ENCODE data around the gene CDH23. TPM values are rescaled to one million over a fixed set of nuclear protein-coding genes. Genes with fewer than 3 reads are reported as not detected.

CDH23 gene
- total RNA-seq, 1 donor from 2014 or later = 10.3 TPM

DNA sequence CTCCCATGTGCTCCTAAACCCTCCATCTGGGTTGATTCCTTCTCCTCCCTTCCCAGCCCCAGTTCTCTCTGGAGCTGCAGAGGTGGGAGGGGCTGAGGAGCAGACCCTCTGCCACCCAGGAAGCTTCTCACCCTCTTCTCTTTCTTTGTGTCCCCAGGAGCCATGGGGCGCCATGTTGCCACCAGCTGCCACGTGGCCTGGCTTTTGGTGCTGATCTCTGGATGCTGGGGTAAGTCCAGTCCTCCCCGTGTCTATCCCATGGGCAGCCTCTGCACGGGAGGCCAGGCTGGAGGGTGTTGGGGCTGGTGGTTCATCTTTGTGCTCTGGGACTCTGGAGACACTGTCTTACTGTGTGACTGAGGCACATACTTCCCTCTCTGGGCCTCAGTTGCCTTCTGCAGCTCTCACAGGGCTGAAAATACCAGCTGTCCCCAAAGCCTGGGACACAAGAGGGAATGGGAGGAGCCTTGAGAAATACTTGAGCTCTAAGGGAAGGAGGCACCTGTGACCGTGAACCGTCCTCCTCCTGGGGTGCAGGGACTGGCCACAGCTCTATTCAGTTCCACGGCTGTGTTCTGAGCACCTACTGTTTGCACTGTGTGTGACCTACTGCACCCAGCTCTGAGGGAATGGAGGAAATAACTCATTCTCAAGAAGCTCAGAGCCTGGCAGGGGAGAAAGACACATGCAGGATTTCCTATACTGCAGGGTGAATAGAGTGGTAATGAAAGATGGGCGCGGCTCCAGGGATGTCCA is 43.1 kb downstream of the CDH23 start:
- DNase-seq (ENCODE audit: extremely low spot score in 2 of 2) = no peak
- H3K4me1 ChIP-seq = peaks cover 10% of the 10 kb centered on the region
- H3K27ac ChIP-seq = no peak overlapping the region
- H3K36me3 ChIP-seq = no peaks in the 10 kb centered on the region
- no peak overlapping the region for H3K4me3 ChIP-seq
- intact Hi-C loops (cut with DNase I) = no loop called here
- no peaks in the 10 kb centered on the region for H3K9me3 ChIP-seq
- no peaks in the 10 kb centered on the region for H3K27me3 ChIP-seq
- TF ChIP-seq POLR2AphosphoS5 (IDR thresholded peaks at IDR 0.05; ENCODE audit: insufficient read depth in 1 of 2, low read depth in 1 of 2) = no peak
- TF ChIP-seq, protein P1, sequence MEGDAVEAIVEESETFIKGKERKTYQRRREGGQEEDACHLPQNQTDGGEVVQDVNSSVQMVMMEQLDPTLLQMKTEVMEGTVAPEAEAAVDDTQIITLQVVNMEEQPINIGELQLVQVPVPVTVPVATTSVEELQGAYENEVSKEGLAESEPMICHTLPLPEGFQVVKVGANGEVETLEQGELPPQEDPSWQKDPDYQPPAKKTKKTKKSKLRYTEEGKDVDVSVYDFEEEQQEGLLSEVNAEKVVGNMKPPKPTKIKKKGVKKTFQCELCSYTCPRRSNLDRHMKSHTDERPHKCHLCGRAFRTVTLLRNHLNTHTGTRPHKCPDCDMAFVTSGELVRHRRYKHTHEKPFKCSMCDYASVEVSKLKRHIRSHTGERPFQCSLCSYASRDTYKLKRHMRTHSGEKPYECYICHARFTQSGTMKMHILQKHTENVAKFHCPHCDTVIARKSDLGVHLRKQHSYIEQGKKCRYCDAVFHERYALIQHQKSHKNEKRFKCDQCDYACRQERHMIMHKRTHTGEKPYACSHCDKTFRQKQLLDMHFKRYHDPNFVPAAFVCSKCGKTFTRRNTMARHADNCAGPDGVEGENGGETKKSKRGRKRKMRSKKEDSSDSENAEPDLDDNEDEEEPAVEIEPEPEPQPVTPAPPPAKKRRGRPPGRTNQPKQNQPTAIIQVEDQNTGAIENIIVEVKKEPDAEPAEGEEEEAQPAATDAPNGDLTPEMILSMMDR (IDR thresholded peaks at IDR 0.05) = no peak
- TF ChIP-seq POLR2A (IDR thresholded peaks at IDR 0.05) = no peak

DNA sequence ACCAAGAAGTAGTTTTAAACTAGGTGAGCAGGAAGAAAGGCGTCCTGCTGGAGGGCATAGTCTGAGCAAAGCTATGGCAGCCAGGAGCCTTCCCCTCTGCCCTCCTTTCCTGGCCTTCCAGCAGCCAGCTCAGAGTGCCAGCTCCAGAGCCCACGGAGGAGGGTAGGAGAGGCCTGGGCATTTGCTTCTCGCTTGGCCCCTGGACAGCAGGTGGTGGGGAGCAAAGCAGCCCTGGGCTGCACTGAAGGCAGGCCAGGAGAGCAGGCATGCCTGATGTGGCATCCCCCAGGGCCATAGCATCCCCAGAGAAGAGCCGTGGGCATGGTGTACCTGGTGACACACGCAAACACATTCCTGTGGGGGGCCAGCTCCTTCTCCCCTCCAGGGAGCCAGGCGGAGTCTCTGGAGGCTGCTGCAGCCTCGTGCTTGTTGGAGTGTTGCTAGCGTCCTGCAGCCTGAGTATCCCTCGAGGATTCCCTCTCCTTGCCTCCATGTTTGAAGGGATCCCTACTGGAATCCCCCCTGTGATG is 43.9 kb downstream of the CDH23 start:
- no peak overlapping the region for H3K4me3 ChIP-seq
- H3K36me3 ChIP-seq = no peaks in the 10 kb centered on the region
- H3K27ac ChIP-seq = no peak overlapping the region
- no peaks in the 10 kb centered on the region for H3K27me3 ChIP-seq
- no peak for DNase-seq (ENCODE audit: extremely low spot score in 2 of 2)
- TF ChIP-seq, protein P1 (IDR thresholded peaks at IDR 0.05) = no peak
- no peak for TF ChIP-seq POLR2AphosphoS5 (IDR thresholded peaks at IDR 0.05; ENCODE audit: insufficient read depth in 1 of 2, low read depth in 1 of 2)
- TF ChIP-seq POLR2A (IDR thresholded peaks at IDR 0.05) = no peak
- H3K9me3 ChIP-seq = no peaks in the 10 kb centered on the region
- intact Hi-C loops (cut with DNase I) = no loop called here
- H3K4me1 ChIP-seq = peaks cover 7% of the 10 kb centered on the region

DNA sequence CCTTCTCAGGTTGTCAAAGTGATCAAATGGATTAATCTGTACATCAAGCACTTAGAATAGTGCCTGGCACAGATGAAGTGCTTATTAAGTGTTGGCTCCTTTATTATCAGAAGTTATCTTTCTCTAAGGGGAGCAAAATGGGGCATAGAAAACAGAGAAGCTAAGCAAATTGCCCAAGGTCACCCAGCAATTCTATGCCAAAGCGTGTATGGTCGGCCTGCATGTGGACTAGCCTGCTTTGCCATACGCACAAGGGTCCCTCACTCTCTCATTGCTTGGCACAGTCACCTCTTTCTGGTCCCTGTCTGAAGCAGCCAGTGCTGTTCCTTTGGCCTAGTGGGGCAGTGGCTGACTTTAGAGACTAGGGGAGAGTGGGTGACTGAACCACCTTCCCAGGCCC is 45.3 kb downstream of the CDH23 start:
- Histone ChIP-seq H3K36me3 (no peaks in the 10 kb centered on the region), H3K9me3 (no peaks in the 10 kb centered on the region), H3K4me3 (no peak overlapping the region), H3K4me1 (no peaks in the 10 kb centered on the region), H3K27ac (no peak overlapping the region), H3K27me3 (no peaks in the 10 kb centered on the region)
- TF ChIP-seq, protein P1 (IDR thresholded peaks at IDR 0.05) = no peak
- TF ChIP-seq POLR2A (IDR thresholded peaks at IDR 0.05) (no peak), POLR2AphosphoS5 (IDR thresholded peaks at IDR 0.05; ENCODE audit: insufficient read depth in 1 of 2, low read depth in 1 of 2) (no peak)
- DNase-seq (ENCODE audit: extremely low spot score in 2 of 2) = no peak
- intact Hi-C loops (cut with DNase I) = no loop called here

DNA sequence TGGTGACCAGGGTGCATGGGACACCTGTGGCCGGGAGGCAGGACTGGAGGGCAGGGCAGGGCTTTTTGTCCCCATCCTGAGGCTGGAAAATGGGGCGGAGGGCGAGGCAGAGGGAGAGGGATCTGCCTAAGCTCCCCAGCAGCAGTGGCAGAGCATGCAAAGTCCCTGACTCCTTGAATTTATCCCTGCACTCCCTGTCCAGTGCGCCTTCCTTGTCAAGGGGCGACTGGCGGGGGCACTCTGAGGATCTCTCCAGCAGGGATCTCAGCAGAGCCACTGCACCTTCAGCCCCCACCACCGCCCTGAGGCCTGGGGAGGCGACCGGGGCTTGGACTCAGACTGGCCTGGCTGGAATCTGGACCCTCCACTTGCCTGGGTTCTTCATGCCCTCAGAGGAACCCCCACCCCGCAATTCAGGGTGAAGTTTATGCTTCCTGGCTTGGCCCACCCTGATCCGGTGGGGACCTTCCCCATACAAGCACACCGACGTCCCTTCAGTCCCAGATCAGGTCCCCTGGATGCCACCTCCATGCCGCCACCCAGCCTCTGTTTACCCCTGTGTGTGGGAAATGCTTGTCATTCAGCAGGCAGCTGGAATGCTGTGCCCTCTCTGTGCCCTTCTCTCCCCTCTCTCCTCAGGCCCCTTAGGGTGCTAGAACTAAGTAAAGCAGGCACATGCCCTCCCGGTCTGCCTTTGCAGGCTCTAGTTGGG is 46.3 kb downstream of the CDH23 start:
- no peaks in the 10 kb centered on the region for H3K9me3 ChIP-seq
- no peaks in the 10 kb centered on the region for H3K4me1 ChIP-seq
- no peak for DNase-seq (ENCODE audit: extremely low spot score in 2 of 2)
- H3K36me3 ChIP-seq = no peaks in the 10 kb centered on the region
- H3K27ac ChIP-seq = no peak overlapping the region
- TF ChIP-seq, protein P1 (IDR thresholded peaks at IDR 0.05) = no peak
- TF ChIP-seq POLR2A (IDR thresholded peaks at IDR 0.05) (no peak), POLR2AphosphoS5 (IDR thresholded peaks at IDR 0.05; ENCODE audit: insufficient read depth in 1 of 2, low read depth in 1 of 2) (no peak)
- H3K27me3 ChIP-seq = no peaks in the 10 kb centered on the region
- no peak overlapping the region for H3K4me3 ChIP-seq
- intact Hi-C loops (cut with DNase I) = no loop called here

Data from vagina (tissue), 2 donors.